NCI-H748 (cell line): ENCODE measurements around the gene LMX1A.

Experiments used
- DNase-seq: peaks from one replicate; lab custom pipeline; 2025; ENCODE audit not compliant: unreplicated experiment; lab: John Stamatoyannopoulos, UW

The LMX1A gene

DNA sequence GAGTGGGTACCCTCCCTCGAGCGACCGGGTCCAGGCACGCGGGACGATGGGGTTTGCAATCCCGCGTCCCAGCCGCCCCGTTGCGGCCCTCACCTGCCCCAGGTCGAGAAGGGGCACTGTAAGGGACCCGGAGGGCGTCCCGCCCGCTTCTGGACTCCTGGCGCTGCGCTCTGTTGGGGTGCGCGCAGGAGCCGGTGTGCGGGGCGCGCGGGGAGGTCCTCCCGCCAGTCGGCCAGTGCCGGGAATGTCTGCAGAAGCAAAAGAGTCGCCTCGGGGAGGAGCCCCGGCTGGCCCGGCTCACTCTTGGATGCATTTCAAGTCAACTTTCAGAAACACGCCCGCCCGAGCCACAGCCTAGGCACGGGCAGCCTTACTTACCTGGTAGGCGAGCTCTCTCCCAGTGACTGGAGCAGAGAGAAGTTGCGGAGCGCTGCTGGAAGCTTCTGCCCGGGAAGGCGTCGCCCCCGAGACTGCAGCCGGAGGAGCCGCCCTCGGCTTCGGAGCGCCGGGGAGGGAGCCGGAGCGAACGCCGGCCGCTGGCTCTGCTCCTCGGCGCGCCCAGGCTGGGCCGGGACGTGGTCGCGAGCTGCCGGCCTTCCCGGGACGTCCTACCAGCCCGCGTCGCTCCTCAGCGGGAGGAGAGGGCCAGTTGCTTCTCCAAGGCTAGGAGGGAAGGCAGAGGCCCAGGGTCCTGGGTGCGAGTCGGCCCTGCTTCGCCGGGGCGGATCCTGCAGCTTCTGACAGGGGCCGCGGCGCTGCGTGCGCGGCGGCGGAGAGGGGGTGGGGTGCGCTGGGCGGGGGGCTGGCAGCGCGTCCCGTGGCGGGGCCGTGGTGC lies at the start of gene LMX1A:
Gene LMX1A, minus strand, starts transcription at position 739 of the 835 bp plus-strand sequence. CDS start 1,156 bp downstream, outside the sequence.
- DNase-seq, result peak; percentile 36

DNA sequence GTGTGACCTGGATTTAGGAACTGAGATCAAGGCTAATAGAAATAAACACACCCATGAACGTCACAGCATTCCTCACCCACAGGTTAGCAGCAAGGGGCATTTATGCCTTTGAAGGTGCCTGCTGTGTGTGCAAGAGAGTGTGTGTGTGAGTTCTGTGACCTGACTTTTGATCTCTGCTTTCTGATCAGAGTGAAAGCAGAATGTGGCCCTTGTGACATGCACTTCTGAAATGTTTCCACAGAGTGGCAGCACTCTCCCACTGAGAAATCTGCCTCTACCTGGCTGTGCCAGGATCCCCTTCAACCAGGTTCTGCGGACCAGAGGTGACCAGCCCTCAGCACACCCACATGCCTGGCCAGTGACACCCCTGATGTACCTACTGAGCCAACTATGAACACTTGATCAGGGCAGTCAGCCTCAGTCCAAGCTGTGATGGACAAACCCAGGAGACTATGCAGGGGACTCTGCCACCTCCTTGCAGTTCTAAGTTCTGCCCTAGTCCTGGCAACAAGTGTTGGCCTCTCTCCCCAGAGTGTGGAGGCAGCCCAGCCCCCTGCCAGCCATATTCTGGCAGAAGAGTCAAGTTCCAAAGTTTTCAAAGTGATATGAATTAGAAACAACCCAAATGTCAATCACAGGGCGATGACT lies 47.4 kb upstream of the LMX1A start:
- DNase-seq, result peak; percentile 60

- no peak for DNase-seq
These were observed 46.1 kb upstream of the LMX1A start for GRCh38 chr1:165402517-165403111.

DNA sequence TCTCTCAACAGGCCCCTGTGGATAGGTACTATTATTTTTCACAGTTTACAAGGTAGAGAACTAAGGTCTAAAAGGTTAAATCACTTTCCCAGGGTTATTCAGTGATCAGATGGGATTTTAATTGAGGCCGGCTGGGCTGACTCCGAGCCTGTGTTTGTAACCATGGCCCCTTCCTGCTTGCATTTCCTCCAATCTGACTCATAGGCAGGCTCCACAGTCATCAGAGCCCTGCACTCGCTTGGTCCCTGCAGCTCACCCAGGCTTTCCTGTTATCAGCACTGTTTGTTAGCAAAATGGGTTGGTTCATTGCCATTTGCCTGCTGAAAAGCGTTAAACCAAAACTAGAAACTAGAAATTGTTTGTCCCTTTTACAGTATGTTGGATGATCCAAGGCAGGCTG lies 41.4 kb upstream of the LMX1A start:
- DNase-seq, result no peak

GRCh38 chr1:165395901-165396300 lies 39.4 kb upstream of the LMX1A start:
- DNase-seq, result no peak

DNA sequence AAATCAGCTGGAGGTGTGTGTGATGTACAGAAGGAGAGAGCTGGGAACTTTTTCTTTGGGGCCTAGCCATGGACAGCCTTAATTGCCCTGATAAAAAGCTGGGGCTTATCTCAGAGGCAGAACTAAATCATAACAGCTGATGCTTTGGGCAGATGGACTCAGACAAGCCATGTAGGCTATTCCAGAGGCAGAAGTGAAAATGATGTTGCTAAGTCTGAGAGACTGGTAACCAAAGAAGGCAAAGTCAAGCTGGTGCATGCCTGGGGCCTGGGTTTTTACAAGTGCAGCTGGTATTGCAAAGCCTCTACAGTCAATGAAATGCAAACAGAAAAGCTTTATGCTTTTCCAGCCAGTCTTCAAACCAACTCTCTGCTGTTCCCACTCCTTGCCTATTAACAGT lies 39.0 kb upstream of the LMX1A start:
- DNase-seq, result no peak

GRCh38 chr1:165392634-165393571 lies 36.4 kb upstream of the LMX1A start:
- DNase-seq, result peak; percentile 83

GRCh38 chr1:165389609-165390008 lies 33.1 kb upstream of the LMX1A start:
- DNase-seq, result no peak

GRCh38 chr1:165387961-165388360 lies 31.4 kb upstream of the LMX1A start:
- DNase-seq, result no peak

DNA sequence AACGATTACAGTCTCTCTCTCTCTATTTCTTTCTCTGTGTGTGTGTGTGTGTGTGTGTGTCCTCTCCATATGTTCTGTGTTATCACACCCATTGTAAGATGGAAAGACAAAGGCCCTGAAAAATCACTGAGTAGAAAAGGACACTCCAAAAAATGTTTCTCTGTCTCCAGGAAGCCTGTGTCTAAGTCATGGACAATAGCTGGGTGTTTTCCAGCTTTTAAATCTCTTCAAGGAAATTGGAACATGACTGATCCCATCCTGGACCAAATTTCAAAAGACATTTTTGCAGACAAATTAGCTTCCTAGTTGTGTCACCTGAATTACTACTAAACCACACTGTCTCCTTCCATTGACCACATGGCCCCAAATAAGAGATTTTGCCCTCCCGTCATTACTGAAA lies 31.0 kb upstream of the LMX1A start:
- no peak for DNase-seq

DNA sequence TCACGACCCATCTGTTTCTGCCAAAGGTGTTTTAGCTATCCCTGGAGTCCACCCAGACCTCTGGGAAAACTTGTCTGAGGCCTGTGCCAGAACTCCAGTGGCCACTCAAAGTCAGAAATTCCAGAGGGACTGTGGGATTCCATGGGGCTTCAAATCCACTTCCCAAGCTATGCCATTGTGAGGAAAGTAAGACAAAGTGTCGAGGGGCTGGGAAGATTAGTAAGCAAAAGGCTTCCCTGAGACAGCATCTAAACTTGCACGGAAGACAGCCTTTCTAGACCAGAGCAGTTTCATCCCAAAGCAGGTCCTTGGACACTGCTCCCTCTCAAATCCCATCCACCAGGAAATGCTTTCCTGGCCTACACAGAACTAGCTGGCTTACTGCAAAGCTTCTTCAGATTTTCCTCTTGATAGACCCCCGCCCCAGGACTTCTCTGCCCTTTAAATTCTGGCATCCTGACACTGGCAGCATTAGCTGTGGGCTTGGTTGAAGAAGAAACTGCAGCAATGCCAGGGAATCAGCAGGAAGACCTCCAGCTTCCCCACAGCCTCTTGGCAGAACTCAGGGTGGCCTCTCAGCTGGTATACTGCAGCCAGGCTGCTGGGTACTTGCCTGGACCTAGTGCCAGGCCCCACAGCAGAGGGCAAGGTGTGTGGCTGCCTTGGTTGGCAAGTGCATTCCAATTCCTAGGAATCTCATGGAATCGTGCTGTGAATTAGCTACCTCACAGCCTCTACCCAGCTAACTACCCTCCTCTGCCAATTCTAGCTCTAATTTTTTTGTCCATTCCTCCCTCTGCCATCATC lies 27.3 kb upstream of the LMX1A start:
- DNase-seq, result no peak

DNA sequence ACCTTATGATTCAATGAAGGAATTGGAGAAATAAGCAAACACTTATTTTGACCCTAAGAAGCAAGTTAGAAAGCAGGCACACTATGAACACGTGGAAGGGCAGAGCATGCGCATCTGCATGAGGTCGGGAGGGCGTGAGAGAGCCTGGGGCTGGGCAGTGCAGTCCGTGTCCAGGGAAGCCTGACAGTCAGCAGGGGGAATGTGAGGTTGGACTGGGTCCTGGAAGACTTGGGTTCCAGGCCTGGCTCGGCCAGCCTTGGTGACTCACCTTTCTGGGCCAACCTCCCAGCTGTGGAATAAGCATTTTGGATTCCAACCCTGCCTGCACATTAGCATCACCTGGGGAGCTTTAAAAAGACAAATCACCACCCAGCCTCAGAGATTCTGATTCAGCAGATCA lies 26.6 kb upstream of the LMX1A start:
- DNase-seq, result no peak

- no peak for DNase-seq
These were observed 25.4 kb upstream of the LMX1A start for GRCh38 chr1:165381745-165382505.

DNA sequence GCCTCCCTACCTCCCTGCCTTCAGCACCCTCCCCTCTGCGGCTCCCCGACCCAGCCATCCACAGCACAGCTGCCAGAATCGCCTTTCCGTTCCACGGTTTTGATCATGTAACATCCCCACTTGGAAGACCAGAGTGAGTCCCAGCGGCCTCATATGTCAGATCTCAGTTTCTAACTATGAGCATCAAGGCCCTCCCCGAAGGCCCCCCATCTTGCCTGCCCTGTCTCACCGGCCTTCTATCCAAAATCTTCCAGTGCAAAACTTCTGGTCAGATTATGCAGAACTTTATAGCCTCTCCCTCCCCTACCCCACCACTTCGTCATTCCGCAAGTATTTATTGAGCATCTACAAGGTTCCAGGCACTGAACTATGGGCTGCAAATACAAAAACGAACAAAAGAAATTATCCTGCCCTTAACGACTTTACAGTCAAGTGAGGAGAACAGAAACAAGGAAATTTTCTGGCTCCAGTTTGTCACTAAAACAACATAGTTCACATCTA lies 20.3 kb upstream of the LMX1A start:
- DNase-seq, result no peak

GRCh38 chr1:165376041-165376810 lies 19.7 kb upstream of the LMX1A start:
- DNase-seq, result peak; percentile 69

GRCh38 chr1:165375623-165376022 lies 19.1 kb upstream of the LMX1A start:
- DNase-seq, result no peak

DNA sequence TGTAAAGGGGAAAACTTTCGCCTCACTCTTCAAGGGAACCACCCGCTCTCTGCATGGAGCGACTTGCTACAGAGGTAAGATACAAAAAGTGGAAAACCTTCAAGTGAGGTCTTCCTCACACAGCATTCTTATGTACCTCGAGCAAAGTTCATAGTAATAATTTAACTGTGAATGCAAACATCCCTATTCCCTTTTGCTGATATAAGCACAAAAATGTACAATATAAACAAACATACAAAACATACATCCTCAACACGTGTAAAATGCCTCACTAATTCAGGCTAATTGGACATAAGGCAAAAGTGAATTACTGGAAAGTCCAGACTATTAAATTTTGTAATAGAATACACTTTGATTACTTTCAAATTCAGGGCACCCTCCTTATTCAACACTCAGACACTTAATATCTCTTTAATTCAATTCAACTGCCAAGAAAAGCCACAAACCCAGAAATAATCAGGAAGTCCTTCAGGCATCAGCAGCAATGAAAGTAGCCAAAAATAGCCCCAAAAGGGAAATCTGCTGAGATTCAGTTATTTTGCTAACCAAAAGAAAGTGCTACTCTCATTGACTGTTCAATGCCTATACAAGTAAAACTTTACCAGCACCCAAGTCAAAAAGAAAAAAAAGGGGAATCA lies 15.2 kb upstream of the LMX1A start:
- DNase-seq, result no peak

DNA sequence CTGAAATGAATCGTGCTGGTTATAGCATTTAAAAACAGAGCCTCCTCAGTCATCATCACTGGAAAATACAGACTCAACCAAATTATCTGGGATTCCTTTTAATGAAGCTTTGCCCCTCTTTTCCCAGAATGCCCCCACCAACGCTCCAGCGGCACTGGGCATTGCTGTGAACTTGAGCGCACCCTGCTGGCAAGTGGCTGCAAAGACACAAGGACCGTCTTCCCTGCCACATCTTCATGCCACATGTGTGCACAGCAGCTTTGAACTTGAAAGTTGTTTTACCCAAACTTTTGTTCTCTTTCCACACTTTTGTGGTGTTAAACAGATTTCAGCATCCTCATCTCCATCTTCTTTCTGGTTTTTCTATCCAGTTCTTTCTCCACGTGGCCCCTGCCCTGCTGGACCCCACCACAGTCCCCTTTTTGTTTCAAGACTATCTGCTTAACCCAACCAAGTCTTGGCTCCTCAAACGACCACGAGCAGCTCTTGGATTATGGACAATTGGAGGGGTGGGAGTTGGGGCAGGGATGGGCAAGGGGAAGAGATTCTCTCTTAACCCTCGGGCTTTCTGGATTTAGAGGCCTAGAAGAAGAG lies 12.8 kb upstream of the LMX1A start:
- DNase-seq, result peak; percentile 53
